ENCODE measurements around the gene CNTN1. TPM values are rescaled to one million over a fixed set of nuclear protein-coding genes. Genes with fewer than 3 reads are reported as not detected.

The CNTN1 gene
- total RNA-seq, 1 experiment from 2014 or later: 6.5 TPM

DNA sequence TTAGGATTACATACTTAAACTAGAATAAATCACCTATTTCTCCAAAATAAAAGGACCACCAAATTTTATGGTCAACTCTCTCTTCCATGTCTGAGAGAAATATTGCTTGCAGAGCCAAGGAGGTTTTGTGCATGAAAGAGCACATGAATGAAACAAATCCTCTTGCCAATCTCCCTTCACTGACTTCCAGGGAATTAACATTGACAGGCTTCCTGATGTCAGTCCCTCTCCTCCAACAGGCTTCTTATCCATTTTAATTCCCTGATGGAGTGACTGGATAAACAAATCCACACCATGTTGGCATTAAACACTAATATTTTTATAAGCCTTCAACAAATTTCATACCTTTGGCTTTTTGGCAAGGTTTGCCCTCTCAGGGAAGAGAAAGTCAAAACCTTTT lies 45.3 kb upstream of the CNTN1 start:
- H3K27ac Mint-ChIP-seq: no peak overlapping the region
- H3K36me3 Mint-ChIP-seq (ENCODE audit: insufficient read depth in 1 of 3, low read depth in 3 of 3): peaks cover 4 to 9% (median 9%) of the 10 kb centered on the region in 3 experiments
- Histone ChIP-seq H2BK20ac (ENCODE audit: low read depth, low read length, poor library complexity, severe bottlenecking) (no peak overlapping the region), H2BK120ac (ENCODE audit: low read depth, low read length, poor library complexity, severe bottlenecking) (no peak overlapping the region), H4K5ac (ENCODE audit: insufficient read length, low read depth, low read length) (no peak overlapping the region), H3K27me3 (ENCODE audit: insufficient read depth, low read length) (no peaks in the 10 kb centered on the region), H3K23me2 (ENCODE audit: insufficient read length, low read depth, low read length, poor library complexity, severe bottlenecking) (no peaks in the 10 kb centered on the region), H2BK12ac (ENCODE audit: insufficient read length, low read depth, low read length) (no peak overlapping the region), H2AFZ (ENCODE audit: low read length) (no peak overlapping the region), H2AK5ac (ENCODE audit: insufficient read length, low read length) (no peak overlapping the region), H4K8ac (replicated peaks; ENCODE audit: insufficient read length, low read depth, low read length) (no peak overlapping the region), H3T11ph (ENCODE audit: low read length) (no peak overlapping the region), H3K4me1 (ENCODE audit: insufficient read depth, low read length) (peaks cover 2% of the 10 kb centered on the region; the same call in 1 of the 2 replicates), H2BK5ac (ENCODE audit: insufficient read length, low read length) (no peak overlapping the region), H3K27ac (ENCODE audit: insufficient read length, low read depth, low read length) (no peak overlapping the region), H3K4ac (ENCODE audit: low read depth, low read length) (no peak overlapping the region), H2BK15ac (ENCODE audit: low read depth, low read length) (no peak overlapping the region), H3K79me2 (ENCODE audit: insufficient read depth, low read length) (no peaks in the 10 kb centered on the region), H3K56ac (ENCODE audit: insufficient read length, low read depth, low read length) (no peak overlapping the region), H3K9me3 (ENCODE audit: control insufficient read depth, low read depth, low read length) (peaks cover 8% of the 10 kb centered on the region), H3K18ac (ENCODE audit: insufficient read length, low read depth, low read length) (no peak overlapping the region), H4K91ac (ENCODE audit: insufficient read length, low read depth, low read length) (no peak overlapping the region), H3K79me1 (ENCODE audit: insufficient read depth, low read depth, low read length, poor library complexity, severe bottlenecking) (no peaks in the 10 kb centered on the region), H3K9ac (ENCODE audit: extremely low read depth, insufficient read length, low read length) (no peak overlapping the region), H3K4me2 (ENCODE audit: insufficient read depth, insufficient read length, low read length) (no peak overlapping the region), H4K20me1 (ENCODE audit: control insufficient read depth, insufficient read depth, insufficient read length) (no peaks in the 10 kb centered on the region), H3K14ac (ENCODE audit: insufficient read depth, low read length) (no peak overlapping the region), H3K23ac (ENCODE audit: insufficient read length, low read depth, low read length) (no peak overlapping the region)
- no peaks in the 10 kb centered on the region for H3K27me3 Mint-ChIP-seq (ENCODE audit: low read depth)
- TF ChIP-seq CTCF (conservative IDR thresholded peaks at IDR 0.05): no peak
- peaks cover 30 to 32% of the 10 kb centered on the region in 2 experiments for H3K4me1 Mint-ChIP-seq
- DNase-seq: no peak
- peaks cover 9 to 16% of the 10 kb centered on the region in 2 experiments for H3K9me3 Mint-ChIP-seq
- no peak overlapping the region for H3K4me3 Mint-ChIP-seq

Measured in H9 (cell line).